ENCODE data around the gene DNAJC24.

DNAJC24 gene

DNA sequence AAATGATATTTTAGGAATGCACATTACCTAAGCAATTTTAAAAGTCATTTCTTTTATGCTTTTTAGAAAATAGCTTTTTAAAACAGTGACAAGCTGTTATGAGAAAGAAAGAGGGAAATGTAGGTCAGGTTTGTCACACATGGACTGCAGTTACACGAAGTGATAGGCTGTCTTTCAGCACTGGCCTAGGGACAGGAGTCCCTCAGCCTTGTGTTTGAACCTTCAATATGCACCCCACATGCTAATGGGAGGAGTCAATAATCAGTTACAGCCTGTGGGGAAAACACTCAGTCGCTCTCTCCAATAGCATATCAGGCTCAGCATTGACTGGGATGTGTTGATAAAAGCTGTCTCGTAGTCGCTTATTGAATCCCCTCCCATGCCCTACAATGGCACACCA, 45.8 kb downstream of the DNAJC24 start:
- DNase-seq (ENCODE audit: low read depth in 3 of 3) = no peak

DNA sequence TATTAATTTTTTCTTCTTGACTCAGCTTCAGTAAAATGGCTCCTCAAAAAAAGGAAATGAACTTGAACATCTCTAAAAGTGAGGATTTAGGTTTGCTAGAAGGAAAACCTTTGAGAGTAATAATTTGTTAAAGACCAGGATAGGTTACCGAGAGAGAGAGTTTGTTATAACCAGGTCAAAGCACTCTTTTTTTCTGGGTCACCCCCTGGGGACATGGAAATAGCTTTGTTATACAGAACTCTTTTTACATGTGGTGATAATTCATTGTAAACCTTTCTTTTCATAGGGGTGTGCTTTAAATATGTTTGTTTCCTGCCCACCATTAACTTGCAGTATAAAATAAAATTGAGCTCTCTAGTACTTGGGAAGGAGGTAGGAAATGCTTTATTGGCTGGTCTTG, 47.7 kb downstream of the DNAJC24 start:
- DNase-seq (ENCODE audit: low read depth in 3 of 3) = no peak

- no peak for DNase-seq (ENCODE audit: low read depth in 3 of 3)
These were observed 48.2 kb downstream of the DNAJC24 start for GRCh38 chr11:31417816-31418215.

- DNase-seq (ENCODE audit: low read depth in 3 of 3) = no peak
These were observed 49.5 kb downstream of the DNAJC24 start for GRCh38 chr11:31419138-31419537.

DNA sequence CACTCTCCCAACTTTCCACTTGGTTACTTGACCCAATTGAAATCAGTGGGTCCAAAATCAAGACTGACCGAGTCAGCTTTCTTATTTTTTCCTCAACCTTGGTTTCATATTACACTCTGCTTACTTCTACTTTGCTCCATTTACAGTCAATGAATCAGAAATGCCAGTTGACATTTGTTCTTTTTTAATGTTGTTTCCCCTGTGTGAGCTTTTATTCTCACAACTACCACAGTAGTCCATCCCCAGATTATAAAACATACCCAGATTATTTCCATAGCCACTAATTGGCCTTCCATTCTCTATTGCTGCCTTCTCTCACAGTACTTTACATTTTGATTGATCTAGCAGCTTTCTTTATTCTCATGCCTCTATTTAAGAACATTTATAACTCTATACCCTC, 50.0 kb downstream of the DNAJC24 start:
- DNase-seq (ENCODE audit: low read depth in 3 of 3) = no peak

GRCh38 chr11:31421820-31422219, 52.2 kb downstream of the DNAJC24 start:
- no peak for DNase-seq (ENCODE audit: low read depth in 3 of 3)

GRCh38 chr11:31422703-31423102, 53.0 kb downstream of the DNAJC24 start:
- DNase-seq (ENCODE audit: low read depth in 3 of 3) = no peak

GRCh38 chr11:31424652-31425051, 55.0 kb downstream of the DNAJC24 start:
- no peak for DNase-seq (ENCODE audit: low read depth in 3 of 3)

DNA sequence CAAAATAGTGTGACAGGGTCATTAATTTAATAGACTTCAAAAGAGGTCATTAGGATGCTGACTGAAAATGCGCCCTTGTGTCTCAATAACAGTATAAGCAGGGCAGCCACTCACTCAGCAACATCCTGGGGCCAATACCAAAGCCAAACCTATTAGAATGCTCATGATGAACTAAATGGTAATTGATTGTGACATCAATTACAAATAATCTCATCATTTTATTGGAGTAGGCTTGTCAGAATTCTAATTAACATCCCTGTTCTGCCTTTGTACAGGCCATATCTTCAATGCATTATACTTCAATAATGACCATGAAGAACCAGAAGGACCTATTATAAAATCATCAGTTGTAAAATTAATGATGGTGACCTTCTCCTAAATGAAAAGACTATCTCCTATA, 64.2 kb downstream of the DNAJC24 start:
- DNase-seq (ENCODE audit: low read depth in 3 of 3) = no peak

DNA sequence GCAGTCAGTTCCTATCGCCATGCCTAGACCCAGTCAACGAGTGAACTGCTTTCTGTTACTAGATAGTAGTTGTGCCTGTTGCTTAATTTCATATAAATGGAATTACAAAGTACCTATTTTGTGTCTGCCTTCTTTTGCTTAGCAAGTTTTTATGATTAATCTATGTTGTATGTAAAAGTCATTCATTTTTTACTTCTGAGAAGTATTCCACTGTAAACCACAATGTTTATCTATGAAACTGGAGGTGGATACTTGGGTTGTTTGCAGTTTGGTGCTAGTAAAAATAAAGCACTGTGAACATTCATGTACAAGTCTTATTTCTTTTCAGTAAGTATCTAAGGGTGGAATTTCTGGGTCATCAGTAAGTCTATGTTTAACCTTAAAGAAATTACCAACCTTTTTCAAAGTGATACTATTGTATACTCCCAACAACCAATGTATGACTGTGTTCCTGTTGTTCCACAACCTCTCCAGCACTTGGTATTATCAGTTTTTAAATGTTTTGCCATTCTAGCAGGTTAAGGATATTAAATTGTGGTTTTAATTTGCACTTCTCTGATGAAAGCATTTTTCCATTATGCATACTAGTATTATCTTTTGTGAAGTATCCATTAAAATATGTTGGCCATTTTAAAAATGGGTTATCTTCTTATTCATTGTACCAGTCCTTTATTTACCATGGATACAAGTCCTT, 68.2 kb downstream of the DNAJC24 start:
- DNase-seq (ENCODE audit: low read depth in 3 of 3) = no peak

GRCh38 chr11:31441296-31441695, 71.6 kb downstream of the DNAJC24 start:
- no peak for DNase-seq (ENCODE audit: low read depth in 3 of 3)

- no peak for DNase-seq (ENCODE audit: low read depth in 3 of 3)
These were observed 72.4 kb downstream of the DNAJC24 start for GRCh38 chr11:31442086-31442485.

GRCh38 chr11:31443802-31444201, 74.1 kb downstream of the DNAJC24 start:
- no peak for DNase-seq (ENCODE audit: low read depth in 3 of 3)

- no peak for DNase-seq (ENCODE audit: low read depth in 3 of 3)
These were observed 76.0 kb downstream of the DNAJC24 start for GRCh38 chr11:31445621-31446020.

- no peak for DNase-seq (ENCODE audit: low read depth in 3 of 3)
These were observed 79.4 kb downstream of the DNAJC24 start for GRCh38 chr11:31449040-31449439.

DNA sequence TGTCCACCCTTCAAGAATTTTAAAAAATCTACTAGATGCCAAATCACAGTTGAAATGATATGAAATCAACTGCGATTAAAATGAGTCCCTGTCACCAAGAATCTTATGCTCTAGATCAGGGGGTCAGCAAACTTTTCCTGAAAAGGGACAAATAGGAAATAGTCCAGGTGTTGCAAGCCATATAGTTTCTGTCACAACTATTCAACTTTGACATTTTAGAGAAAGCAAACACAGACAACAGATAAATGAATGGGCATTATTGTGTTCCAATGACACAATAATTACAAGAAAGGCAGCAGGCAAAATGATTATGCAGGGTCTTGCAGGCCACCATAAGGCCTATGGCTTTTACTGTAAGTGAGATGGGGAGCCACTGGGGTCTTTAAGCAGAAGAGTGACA, 81.2 kb downstream of the DNAJC24 start:
- no peak for DNase-seq (ENCODE audit: low read depth in 3 of 3)

DNA sequence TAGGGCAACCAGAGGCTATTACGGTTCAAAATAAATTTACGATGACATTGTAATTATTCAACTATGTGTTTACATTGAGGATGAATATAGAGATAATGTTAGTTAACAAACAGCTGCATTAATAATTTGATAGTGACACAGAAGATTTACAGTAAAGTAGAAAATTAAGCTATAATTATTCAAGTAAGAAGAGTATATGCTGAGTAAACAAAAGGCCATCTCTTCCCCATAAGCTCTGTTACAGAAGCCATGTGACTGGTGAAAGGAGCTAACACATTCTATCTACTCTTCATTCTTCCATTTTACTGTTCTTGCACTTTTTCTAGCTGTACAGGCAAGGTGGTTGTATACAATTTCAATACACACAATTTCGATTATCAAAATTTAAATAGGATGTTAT, 85.5 kb downstream of the DNAJC24 start:
- DNase-seq (ENCODE audit: low read depth in 3 of 3) = no peak

DNA sequence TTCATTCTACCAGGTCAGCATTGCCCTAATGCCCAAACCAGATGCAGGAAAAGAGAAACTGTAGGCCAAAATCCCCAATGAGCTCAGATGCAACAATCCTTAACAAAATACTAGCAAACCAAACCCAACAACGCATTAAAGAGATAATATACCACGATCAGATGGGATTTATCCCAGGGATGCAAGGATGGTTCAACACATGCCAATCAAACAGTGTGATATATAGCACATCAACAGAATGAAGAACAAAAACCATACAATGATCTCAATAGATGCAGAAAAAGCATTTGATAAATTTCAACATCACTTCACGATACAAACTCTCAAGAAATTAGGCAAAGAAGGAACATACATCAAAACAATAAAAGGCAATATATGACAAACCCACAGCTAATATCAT, 94.8 kb downstream of the DNAJC24 start:
- DNase-seq (ENCODE audit: low read depth in 3 of 3) = no peak

DNA sequence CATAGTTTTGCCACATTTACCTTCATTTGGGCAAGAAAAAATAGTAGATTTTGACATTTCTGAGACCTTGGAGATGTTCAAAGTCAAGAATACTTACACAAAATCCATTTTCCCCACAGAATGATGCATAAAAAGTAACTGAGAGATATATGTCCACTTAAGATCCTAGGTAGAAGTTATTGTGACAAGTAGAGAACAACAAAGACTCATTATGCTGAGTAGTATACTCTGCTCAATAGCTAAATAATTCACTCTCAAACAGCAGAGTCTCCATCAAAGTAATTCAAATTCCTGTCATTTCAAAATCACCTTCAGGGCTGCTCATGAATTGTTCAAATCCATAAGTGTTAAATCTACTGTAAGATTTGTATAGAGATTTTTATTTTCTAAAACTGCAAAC, 104.4 kb downstream of the DNAJC24 start:
- no peak for DNase-seq (ENCODE audit: low read depth in 3 of 3)

DNA sequence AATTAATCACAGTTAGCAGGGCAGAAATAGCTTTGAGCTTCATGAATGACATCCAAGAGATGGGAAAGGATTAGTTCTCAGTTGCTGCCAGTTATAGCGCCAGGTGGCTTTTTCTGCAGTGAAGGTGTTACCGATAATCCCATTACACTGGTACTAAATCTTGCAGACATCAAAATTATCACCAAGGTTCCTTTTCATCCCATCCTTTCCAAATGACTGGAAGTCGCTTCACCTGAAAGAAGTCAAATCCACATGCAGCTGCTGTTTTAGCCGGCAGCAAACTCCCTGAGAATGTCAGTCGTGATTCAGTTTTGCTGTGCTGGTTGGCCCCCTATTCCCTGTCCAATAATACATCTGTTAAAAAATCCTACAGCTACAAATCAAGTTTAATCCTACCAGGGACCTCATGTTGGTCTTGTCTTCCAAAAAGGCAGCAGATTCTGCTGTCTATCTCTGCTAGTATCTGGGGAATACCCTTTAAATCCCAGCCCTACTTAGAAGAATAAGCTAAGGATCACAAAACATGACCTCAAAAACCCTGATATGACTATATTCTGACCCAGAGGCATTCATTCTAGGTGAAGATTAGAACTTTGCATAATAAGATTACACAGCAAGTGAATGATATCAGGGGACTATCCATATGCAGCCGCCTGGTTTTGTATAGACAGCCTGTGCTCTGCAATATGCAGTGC, 108.0 kb downstream of the DNAJC24 start:
- DNase-seq (ENCODE audit: low read depth in 3 of 3) = no peak

- DNase-seq (ENCODE audit: low read depth in 3 of 3) = no peak
These were observed 108.5 kb downstream of the DNAJC24 start for GRCh38 chr11:31478223-31478590.

GRCh38 chr11:31479066-31479465, 109.4 kb downstream of the DNAJC24 start:
- no peak for DNase-seq (ENCODE audit: low read depth in 3 of 3)

DNA sequence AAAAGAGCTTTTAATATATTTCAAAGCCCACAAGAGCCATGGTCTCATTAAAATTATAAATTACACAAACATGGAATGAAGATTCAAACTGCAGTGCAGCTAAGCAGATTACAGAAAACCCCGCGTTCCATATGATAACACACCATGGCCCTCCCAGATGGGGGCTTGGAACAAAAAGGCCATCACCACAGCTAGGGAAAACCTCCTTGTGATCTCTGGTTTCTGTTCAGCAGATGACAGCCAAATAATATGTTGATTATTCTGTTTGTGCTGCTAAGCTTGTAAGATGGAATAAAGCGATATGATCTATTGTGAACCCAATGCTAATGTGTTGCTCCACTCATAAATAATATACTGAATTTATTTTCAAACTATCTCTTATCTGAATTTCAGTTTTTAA, 111.3 kb downstream of the DNAJC24 start:
- DNase-seq (ENCODE audit: low read depth in 3 of 3) = no peak

Data from stimulated activated CD4-positive, alpha-beta T cell treated with anti-CD3 and anti-CD28 coated beads, TNF-alpha, amount 100 ng/mL, for 48 hours (primary cell).